ENCODE results near the gene ADH6.

Gene ADH6

GRCh38 chr4:99207911-99208718 is 10.9 kb downstream of the ADH6 start:
- Histone ChIP-seq H3K27me3 (ENCODE audit: insufficient read depth, low read length, poor library complexity, severe bottlenecking) (no peaks in the 10 kb centered on the region), H3K79me2 (ENCODE audit: insufficient read depth, low read length) (no peaks in the 10 kb centered on the region), H3K4me1 (ENCODE audit: insufficient read depth, low read length, poor library complexity, severe bottlenecking) (no peaks in the 10 kb centered on the region), H3K4me2 (ENCODE audit: low read depth, low read length, poor library complexity, severe bottlenecking) (no peak overlapping the region), H3K9ac (ENCODE audit: low read depth, low read length, poor library complexity, severe bottlenecking) (no peak overlapping the region), H3K36me3 (ENCODE audit: insufficient read depth, low read length) (no peaks in the 10 kb centered on the region), H4K20me1 (ENCODE audit: insufficient read depth, low read length, poor library complexity, severe bottlenecking) (no peaks in the 10 kb centered on the region), H2AFZ (ENCODE audit: low read length) (no peak overlapping the region), H3K9me2 (replicated peaks; ENCODE audit: low read depth, low read length) (no peaks in the 10 kb centered on the region), H3K9me3 (ENCODE audit: insufficient read depth, low read depth, low read length) (no peaks in the 10 kb centered on the region), H3F3A (ENCODE audit: low read depth) (no peaks in the 10 kb centered on the region), H3K4me3 (ENCODE audit: low read length, poor library complexity, severe bottlenecking) (no peak overlapping the region)
- TF ChIP-seq EZH2phosphoT487 (IDR thresholded peaks at IDR 0.05; ENCODE audit: borderline replicate concordance), result no peak
- TF ChIP-seq, protein P1, sequence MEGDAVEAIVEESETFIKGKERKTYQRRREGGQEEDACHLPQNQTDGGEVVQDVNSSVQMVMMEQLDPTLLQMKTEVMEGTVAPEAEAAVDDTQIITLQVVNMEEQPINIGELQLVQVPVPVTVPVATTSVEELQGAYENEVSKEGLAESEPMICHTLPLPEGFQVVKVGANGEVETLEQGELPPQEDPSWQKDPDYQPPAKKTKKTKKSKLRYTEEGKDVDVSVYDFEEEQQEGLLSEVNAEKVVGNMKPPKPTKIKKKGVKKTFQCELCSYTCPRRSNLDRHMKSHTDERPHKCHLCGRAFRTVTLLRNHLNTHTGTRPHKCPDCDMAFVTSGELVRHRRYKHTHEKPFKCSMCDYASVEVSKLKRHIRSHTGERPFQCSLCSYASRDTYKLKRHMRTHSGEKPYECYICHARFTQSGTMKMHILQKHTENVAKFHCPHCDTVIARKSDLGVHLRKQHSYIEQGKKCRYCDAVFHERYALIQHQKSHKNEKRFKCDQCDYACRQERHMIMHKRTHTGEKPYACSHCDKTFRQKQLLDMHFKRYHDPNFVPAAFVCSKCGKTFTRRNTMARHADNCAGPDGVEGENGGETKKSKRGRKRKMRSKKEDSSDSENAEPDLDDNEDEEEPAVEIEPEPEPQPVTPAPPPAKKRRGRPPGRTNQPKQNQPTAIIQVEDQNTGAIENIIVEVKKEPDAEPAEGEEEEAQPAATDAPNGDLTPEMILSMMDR (conservative IDR thresholded peaks at IDR 0.05; ENCODE audit: low read length), result no peak

DNA sequence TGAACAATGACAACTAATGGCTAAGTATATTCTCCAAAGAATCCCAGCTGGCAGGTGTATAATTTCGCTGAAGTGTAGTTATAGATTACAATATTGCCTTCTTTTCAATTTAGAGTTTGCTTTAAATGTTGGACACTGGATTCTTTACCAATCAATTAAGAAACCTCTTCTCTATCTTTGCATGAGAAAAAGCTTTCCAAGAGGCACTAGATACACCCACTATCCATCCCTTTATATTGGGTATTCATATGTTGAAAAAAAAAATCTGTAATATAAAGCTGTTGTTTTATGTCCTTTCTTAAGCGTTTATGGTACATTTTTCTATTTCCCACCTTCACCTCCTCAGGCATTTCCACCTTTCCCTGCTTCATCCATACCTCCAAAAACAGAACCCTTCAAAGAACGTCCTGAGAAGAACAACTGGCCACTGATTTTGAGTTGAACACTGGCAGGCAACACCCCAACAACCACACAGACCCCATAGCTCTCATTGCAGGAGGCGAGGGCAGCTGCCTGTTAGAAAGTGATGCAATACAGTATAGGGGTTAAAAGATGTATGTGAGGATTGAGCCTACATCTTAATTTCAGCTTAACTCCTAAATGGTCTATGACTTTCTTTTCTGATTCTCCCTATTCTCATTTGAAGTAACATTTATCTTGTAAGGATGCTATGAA is 11.8 kb downstream of the ADH6 start:
- no peaks in the 10 kb centered on the region for H3K9me2 ChIP-seq (replicated peaks; ENCODE audit: low read depth, low read length)
- H2AFZ ChIP-seq (ENCODE audit: low read length), result no peak overlapping the region
- no peaks in the 10 kb centered on the region for H3K9me3 ChIP-seq (ENCODE audit: insufficient read depth, low read depth, low read length)
- H3F3A ChIP-seq (ENCODE audit: low read depth), result no peaks in the 10 kb centered on the region
- no peaks in the 10 kb centered on the region for H3K79me2 ChIP-seq (ENCODE audit: insufficient read depth, low read length)
- H3K4me3 ChIP-seq (ENCODE audit: low read length, poor library complexity, severe bottlenecking), result no peak overlapping the region
- H3K4me2 ChIP-seq (ENCODE audit: low read depth, low read length, poor library complexity, severe bottlenecking), result no peak overlapping the region
- H3K36me3 ChIP-seq (ENCODE audit: insufficient read depth, low read length), result no peaks in the 10 kb centered on the region
- H3K9ac ChIP-seq (ENCODE audit: low read depth, low read length, poor library complexity, severe bottlenecking), result no peak overlapping the region
- H3K4me1 ChIP-seq (ENCODE audit: insufficient read depth, low read length, poor library complexity, severe bottlenecking), result no peaks in the 10 kb centered on the region
- no peaks in the 10 kb centered on the region for H3K27me3 ChIP-seq (ENCODE audit: insufficient read depth, low read length, poor library complexity, severe bottlenecking)
- H4K20me1 ChIP-seq (ENCODE audit: insufficient read depth, low read length, poor library complexity, severe bottlenecking), result no peaks in the 10 kb centered on the region
- TF ChIP-seq EZH2phosphoT487 (IDR thresholded peaks at IDR 0.05; ENCODE audit: borderline replicate concordance), result no peak
- TF ChIP-seq, protein P1 (conservative IDR thresholded peaks at IDR 0.05; ENCODE audit: low read length), result no peak

DNA sequence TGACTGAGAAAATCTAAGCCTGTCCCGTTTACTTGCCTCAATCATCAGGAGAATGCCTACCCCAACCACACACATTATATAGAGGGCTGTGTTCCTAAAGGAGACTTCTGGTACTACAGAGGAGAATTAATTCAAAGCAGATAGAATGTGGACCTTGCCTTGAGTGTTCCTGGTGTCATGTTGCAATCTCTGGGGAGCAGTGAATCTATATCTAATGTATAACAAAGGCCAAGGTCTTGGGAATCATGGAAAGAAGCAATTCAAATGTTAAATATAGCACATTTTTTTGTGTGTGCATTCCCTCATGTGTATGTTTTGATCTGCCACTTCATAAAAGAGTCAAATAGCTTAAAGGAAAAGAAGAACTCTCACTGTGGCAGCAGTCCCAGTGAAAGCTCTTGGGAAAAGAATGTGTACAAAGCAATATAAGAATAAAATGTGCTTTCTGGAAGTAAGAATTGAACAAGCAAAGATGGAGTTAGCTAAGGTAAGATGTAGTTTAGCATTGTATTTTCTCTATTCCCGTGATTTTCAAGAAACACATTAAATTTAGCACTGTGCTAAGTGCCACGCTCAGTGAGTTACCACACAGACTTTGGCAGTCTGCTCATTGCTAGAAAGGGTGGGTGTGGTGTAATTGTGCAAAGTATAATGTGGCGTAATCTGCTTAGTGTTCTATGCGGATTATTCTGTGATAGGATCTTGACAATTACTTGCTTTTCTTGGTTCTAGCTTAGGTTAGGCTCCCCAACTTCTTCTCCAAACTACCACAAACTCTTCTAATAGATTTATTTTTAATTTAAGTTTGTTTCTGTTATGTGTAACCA is 13.7 kb downstream of the ADH6 start:
- Histone ChIP-seq H3K4me3 (ENCODE audit: low read length, poor library complexity, severe bottlenecking) (no peak overlapping the region), H3K4me1 (ENCODE audit: insufficient read depth, low read length, poor library complexity, severe bottlenecking) (no peaks in the 10 kb centered on the region), H3K4me2 (ENCODE audit: low read depth, low read length, poor library complexity, severe bottlenecking) (no peak overlapping the region), H3F3A (ENCODE audit: low read depth) (no peaks in the 10 kb centered on the region), H3K9me2 (replicated peaks; ENCODE audit: low read depth, low read length) (no peaks in the 10 kb centered on the region), H3K9ac (ENCODE audit: low read depth, low read length, poor library complexity, severe bottlenecking) (no peak overlapping the region), H4K20me1 (ENCODE audit: insufficient read depth, low read length, poor library complexity, severe bottlenecking) (no peaks in the 10 kb centered on the region), H3K9me3 (ENCODE audit: insufficient read depth, low read depth, low read length) (no peaks in the 10 kb centered on the region), H3K36me3 (ENCODE audit: insufficient read depth, low read length) (no peaks in the 10 kb centered on the region), H3K27me3 (ENCODE audit: insufficient read depth, low read length, poor library complexity, severe bottlenecking) (no peaks in the 10 kb centered on the region), H3K79me2 (ENCODE audit: insufficient read depth, low read length) (no peaks in the 10 kb centered on the region), H2AFZ (ENCODE audit: low read length) (no peak overlapping the region)
- no peak for TF ChIP-seq EZH2phosphoT487 (IDR thresholded peaks at IDR 0.05; ENCODE audit: borderline replicate concordance)
- TF ChIP-seq, protein P1 (conservative IDR thresholded peaks at IDR 0.05; ENCODE audit: low read length), result no peak

Measured in Loucy (cell line).